GM18873 (cell line): ENCODE results near the gene FBXO4.
"Not testable (repeated sequence)": the region's sequence is repeated elsewhere in the genome, so short reads cannot be mapped to it uniquely, and the experiment has no call there.

Experiments
- ATAC-seq: cut with Tn5 transposase; IDR thresholded peaks from one replicate; pipeline ENCODE4 v1.9.1; 2021; ENCODE audit warnings: mild to moderate bottlenecking, moderate library complexity, moderate number of reproducible peaks; ENCODE audit not compliant: unreplicated experiment, low FRiP score

FBXO4 gene

GRCh38 chr5:41978676-41979075 lies 53.6 kb downstream of the FBXO4 start:
- ATAC-seq: no peak

- ATAC-seq: no peak
Observed at GRCh38 chr5:41980396-41980795, 55.3 kb downstream of the FBXO4 start.

- ATAC-seq: no peak
Observed at GRCh38 chr5:41980870-41981269, 55.8 kb downstream of the FBXO4 start.

GRCh38 chr5:41982858-41983257 lies 57.8 kb downstream of the FBXO4 start:
- ATAC-seq: not testable (repeated sequence)

- ATAC-seq: no peak
Observed at GRCh38 chr5:41983284-41983683, 58.2 kb downstream of the FBXO4 start.

GRCh38 chr5:41985945-41986695 lies 61.0 kb downstream of the FBXO4 start:
- no peak for ATAC-seq
